Activated gamma-delta T cell (primary cell): Measurements from ENCODE around the gene ABCA2.

Experiments used
- DNase-seq: peaks from one replicate; lab custom pipeline; 2025; lab: John Stamatoyannopoulos, UW

The ABCA2 gene

DNA sequence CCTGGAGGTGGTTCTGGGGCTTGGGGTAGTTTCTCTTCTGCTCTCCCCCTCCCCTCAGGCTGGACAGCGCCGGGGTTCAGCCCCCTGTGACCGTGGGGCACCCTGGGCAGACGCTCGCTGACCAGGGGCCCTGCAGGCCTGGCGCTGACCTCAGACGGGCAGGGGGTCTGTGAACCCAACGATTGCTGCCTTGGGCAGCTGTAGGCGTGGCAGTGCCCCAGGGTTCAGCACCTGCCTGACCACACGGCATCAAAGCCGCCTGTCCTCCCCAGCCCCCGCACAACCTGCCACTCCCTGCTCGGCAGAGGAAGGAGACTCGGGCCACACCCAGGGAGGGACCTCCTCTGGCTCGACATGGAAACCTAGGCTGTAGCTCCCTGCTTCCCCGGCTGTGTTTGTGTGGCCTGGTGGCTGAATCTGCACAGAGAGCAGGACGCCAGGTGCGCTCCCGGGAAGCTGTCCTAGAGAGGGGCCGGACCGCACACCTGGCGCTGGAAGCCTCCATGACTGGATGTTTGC, 63.8 kb downstream of the ABCA2 start:
- DNase-seq, result no peak

GRCh38 chr9:136963751-136964150, 64.3 kb downstream of the ABCA2 start:
- no peak for DNase-seq

- DNase-seq, result no peak
Measured at GRCh38 chr9:136963341-136963740, 64.7 kb downstream of the ABCA2 start.

DNA sequence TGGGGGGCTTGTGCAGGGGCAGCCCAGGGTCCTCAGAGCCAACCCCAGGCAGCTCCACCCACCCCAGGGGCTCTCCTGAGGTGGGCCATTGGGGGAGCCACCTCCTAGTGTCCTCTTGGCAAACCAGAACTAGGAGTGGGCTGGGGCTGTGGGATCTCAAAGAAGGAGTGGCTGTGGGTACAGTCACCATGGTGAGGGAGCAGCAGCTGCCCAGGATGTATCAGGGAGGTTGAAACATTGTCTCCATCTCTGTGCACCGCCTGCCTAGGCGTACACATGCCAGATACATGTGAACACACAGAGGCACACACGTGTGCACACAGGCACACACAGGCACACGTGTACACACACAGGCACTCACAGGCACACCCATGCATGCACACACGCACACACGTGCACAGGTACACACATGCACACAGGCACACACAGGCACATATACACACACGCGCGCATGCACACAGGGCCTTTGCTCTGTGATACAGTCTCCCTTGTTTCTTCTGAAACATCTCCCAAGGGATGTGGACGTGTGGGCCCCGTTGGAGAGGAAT, 65.3 kb downstream of the ABCA2 start:
- DNase-seq, result no peak

- DNase-seq, result no peak
Measured at GRCh38 chr9:136962163-136962562, 65.9 kb downstream of the ABCA2 start.

- no peak for DNase-seq
Measured at GRCh38 chr9:136961279-136962065, 66.6 kb downstream of the ABCA2 start.

DNA sequence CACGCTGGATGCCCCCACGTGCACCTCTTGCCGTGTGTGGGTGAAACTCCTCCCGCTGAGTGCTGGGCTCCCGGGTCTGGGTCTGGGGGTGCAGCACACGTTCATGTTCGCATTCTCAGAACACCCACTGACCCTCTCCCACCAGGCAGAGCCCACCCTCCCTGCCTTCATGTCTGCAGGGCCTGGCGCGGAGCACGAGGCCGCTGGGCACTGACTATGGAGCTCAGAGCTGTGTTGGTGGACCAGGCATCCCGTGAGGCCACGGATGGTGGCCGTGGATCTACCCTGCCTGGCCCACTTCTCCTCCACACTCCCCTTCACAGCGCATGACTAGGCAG, 67.1 kb downstream of the ABCA2 start:
- no peak for DNase-seq

GRCh38 chr9:136960212-136960937, 67.7 kb downstream of the ABCA2 start:
- DNase-seq, result peak; percentile 38

DNA sequence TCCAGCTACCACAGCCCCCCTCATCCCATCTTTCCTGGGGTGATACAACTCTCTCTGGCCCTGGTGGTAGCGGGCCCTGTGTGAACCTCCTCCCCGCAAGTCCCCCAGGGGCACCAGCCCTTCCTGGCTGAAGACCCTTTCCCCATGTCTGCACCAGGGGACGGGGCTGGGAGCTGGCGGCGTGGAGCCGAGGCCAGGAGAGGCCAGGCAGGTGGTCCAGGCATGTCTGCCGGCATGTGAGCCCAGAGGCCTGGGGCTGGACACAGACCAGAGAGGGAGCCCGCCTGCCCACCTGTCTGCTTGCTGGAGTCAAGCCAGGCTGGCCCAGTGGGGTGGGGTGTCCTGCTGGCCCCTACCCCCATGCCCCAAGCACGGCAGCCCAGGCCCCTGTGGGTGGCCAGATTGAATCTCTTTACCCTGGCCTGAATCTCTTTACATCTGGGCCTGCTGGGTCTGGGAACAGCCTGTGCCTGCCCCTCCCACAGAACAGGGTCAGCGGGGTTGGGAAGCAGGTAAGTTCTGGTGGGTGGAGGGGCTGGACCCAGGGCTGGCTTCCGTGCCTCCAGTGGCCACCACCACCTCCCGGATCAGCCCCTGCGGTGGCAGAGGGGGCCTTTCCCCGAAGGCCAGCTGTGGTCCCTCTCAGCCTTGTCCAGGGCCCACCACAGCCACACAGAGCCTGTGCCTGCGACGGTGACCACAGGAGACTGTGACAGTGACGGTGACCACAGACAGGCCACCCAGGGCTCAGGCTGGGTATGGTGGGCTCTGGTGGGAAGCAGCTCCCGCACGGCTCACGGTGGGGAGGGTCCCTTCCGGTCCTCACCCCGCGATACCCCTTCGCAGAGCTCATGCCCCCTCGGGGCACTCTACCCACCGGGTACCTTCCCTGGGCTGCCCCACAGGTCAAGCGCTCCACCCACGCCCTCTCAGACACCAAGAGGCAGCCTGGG, 68.9 kb downstream of the ABCA2 start:
- no peak for DNase-seq

GRCh38 chr9:136958473-136958872, 69.6 kb downstream of the ABCA2 start:
- no peak for DNase-seq

DNA sequence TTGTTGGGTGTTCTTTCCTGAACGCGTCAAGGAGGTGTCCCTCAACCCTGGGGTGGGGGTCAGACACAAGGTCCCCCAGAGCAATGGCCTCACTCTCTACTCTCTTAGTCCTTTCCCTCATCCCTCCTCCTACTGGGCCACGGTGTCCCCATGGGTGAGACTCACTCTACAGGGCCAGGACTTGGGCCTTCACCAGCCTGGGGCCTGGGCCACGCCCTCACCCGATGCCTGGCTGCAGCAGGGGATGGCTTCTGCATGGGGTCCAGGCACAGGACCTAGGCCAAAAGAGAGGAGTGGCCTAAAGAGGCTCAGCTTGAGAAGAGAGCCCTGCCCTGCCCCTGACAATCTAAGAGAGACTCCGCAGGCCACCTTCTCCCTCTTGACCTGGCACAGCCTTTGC, 70.1 kb downstream of the ABCA2 start:
- DNase-seq, result no peak

GRCh38 chr9:136957461-136957860, 70.6 kb downstream of the ABCA2 start:
- DNase-seq, result no peak
